LHCN-M2 (cell line): ENCODE results near the gene ATF2. TPM values are rescaled to one million over a fixed set of nuclear protein-coding genes. Genes with fewer than 3 reads are reported as not detected.
"Not testable (repeated sequence)": the region's sequence is repeated elsewhere in the genome, so short reads cannot be mapped to it uniquely, and the experiment has no call there.

Source experiments
- DNase-seq: peaks from one replicate; pipeline ENCODE4 v3.0.0-alpha.2; 2012; ENCODE audit warnings: low read depth
- total RNA-seq: library from RNA; depleted of rRNA; stranded (reverse); fragments of >200 nt; gene quantifications from 2 replicates; pipeline ENCODE4 v1.2.3, GENCODE V29; 2014

ATF2 gene
- total RNA-seq, 1 experiment from 2014 or later: 37.3 TPM

DNA sequence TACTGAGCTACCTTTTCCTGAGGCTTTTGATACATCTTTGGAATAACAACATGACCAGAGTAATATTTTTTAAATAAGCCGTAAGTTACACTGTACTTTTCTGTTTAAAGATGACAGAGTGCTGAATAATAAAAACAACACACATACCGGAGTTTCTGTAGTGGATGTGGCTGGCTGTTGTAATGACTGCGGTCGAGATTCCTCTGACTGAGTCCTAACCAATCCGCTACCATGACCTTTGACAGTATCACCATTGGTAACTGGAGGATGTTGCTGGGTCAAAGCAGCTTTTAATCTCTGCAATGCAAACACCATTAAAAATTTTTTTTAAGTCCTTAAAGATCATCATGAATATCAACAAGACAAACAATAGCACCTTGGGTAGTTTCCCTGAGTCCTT is 70.7 kb downstream of the ATF2 start:
- DNase-seq: peak; percentile 95

DNA sequence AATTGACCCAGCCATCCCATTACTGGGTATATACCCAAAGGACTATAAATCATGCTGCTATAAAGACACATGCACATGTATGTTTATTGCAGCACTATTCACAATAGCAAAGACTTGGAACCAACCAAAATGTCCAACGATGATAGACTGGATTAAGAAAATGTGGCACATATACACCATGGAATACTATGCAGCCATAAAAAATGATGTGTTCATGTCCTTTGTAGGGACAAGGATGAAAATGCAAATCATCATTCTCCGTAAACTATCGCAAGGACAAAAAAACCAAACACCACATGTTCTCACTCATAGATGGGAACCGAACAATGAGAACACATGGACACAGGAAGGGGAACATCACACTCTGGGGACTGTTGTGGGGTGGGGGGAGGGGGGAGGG is 83.9 kb downstream of the ATF2 start:
- DNase-seq: not testable (repeated sequence)

DNA sequence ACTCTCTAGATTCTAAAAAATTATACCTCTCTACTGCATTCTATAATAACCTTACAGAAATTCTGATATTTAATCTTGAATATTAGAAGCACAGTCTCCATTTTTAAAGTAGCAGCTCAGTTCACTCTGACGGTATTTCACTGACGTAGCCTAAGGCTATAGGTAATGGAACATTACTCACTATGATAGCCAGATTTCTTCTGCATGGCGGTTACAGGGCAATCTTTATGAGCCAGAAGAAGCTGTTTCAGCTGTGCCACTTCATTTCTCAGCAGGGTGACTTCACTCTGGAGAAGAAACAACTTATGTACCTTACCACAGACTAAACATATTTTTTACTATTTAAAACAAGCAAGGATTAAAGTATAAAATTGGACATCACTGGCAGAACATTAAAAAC is 87.5 kb downstream of the ATF2 start:
- DNase-seq: no peak

DNA sequence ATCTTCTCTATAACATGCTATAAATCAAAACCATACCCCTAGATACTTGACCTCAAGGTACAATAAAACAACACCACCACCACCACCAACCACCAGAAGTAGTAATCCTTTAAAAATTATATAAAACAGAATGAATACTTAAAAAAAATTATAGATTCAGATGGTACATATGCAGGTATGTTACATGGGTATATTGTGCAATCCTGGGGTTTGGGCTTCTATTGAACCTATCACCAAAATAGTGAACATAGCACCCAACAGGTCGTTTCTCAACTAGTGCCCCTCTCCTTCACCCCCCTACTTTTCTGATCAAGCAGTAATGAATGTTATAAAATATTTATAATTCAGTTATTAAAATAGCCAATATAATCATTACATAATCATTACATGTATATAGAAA is 91.7 kb downstream of the ATF2 start:
- no peak for DNase-seq

DNA sequence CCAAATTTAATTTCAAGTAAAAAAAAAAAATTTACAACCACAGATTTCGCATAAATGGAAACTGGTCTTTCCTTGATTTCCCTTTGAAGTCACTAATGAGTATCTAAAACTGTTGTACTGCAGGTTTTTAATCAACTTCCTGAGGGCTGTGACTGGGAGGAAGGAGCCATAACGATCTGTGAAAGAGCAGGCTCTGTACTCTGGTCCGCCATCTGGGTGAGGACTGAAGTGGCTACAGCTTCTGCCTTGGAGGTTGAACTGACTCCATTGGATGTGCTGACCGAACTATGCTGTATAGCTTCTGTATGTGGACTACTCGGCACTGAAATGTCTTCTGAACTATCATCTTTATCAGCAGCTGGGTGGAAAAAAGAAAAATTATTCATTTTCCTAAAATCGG is 93.5 kb downstream of the ATF2 start:
- DNase-seq: no peak

DNA sequence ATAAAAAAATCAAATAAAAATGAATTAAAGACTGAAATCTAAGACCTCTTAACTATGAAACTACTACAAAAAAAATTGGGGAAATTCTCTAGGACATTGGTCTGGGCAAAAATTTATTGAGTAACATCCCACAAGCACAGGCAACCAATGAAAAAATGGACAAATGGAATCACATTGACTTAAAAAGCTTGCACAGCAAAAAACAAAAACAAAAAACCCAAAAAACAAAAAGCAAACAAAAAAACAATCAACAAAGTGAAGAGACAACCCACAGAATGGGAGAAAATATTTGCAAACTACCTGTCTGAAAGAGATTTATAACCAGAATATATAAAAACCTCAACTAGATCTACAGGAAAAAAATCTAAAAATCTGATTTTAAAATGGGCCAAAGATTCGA is 99.5 kb downstream of the ATF2 start:
- no peak for DNase-seq

DNA sequence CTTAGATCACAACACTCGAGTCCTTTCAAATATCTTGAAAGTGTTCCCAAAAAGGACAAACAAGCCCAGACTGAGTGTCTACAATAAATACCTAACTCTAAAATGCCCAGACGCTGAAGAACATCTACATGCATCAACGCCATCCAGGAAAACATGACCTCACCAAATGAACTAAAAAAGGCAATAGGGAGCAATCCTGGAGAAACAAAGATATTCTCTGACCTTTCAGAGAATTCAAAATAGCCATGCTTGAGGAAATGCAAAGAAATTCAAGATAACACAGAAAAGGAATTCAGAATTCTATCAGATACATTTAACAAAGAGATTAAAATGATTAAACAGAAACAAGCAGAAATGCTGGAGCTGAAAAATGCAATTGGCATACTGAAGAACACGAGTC is 101.6 kb downstream of the ATF2 start:
- DNase-seq: no peak

DNA sequence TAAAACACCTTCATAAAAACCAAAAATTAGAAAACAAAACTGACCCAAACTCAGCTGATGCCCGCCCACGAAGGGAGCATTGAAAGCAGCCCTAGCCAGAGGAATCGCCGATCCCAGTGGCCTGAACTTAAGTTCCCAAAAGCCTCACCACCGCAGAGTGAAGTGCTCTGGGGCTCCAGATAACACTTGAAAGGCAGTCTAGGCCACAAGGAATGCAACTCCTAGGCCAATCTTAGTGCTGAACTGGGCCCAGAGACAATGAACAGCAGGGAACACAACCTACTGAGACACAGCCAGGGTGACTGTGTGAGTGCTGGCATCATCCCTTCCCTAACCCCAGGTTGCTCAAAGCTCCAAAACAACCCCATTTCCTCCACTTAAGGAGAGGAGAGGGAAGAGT is 103.2 kb downstream of the ATF2 start:
- DNase-seq: no peak

DNA sequence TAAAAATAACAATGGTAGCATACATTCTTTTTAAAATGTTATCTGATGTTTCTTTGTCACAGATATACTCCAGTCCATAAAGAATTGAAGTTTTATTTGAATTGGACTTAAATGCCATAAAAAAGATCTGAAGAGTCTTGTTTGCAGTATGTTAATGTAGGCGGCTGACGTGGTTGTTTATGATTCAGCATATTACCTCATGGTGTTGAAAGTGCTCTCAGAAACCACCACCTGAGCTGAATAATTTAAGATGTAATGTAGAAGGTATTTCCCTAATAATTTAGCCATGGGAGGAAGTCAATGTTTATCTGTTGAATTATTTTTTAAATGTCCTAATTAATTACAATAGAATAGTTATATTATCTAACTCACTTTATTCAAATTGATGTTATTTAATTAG is 104.3 kb downstream of the ATF2 start:
- no peak for DNase-seq

DNA sequence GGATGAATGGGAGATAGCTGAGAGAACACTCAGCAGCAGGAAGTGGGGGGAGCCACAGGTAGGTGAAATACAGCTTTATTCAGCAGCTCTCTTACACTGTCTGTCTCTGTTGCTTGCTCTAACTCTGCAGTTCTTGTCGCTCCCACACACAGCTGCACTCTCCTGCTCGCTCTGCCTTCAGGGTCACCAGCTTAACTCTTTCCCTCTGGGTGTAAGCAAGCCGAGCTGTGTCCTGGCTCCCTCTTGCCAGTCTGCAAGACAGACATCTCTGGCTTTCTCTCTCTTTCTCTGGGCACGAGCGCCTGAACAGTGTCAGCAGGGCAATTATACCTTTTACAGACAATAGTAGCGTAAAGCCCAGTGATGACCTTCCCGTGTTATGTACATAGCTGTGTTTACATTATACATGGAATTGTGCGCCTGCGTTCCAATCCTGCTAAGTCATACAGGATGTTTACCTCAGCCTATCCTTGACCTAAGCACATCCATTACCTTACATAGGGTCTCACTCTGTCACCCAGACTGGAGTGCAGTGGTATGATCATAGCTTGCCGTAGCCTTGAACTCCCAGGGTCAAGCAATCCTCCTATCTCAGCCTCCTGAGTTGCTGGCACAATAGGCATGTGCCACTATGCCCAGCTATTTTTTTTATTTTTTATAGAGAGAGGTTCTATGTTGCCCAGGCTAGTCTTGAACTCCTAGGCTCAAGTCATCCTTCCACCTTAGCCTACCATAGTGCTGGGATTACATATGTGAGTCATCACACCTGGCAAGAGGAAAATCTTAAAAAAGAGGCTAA is 105.0 kb downstream of the ATF2 start:
- peak; percentile 7 for DNase-seq

DNA sequence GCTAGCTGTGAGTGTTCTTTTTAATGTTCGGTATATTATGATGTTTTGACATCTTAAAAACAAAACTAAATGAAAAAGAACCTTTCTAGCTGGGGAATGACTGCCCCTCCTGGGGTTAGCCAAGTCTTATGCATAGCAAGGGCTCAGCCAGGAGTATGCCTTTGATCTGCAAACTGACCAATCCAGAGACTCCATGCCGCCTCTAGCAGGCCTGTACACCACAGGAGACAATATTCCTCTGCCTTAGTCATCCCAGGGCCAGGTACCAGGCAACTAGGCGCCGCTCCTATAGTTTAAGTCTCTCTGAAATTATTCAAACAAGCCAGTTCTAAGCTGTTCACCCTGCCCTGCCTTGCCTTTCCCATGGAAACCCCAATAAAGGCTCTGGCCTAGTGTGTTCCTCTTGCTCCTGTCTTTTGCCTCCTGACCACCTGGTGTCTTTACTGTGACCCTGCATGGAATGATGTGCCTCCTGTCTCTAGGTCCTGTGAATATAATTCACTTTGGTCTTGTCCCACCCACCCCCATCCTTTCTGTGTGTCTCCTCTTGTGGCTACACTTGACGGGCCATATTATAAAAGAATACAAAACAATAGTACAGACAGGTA is 110.8 kb downstream of the ATF2 start:
- no peak for DNase-seq

DNA sequence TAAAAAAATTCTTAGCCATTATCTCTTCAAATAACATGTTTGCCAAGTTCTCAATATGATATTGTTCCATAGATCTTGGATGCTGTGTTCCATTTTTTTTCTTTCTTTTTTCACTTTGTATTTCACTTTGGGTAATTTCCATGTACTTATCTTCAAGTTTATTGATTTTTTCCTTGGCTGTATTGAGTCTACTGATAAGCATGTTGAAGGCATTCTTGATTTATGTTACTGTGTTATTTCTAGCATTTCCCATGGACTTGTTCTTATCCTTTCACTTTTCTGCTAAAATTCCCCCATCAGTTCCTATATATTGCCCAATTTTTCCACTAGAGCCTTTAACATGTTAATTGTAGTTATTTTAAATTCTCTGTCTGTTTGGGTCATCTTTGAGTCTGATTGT is 112.0 kb downstream of the ATF2 start:
- DNase-seq: no peak

DNA sequence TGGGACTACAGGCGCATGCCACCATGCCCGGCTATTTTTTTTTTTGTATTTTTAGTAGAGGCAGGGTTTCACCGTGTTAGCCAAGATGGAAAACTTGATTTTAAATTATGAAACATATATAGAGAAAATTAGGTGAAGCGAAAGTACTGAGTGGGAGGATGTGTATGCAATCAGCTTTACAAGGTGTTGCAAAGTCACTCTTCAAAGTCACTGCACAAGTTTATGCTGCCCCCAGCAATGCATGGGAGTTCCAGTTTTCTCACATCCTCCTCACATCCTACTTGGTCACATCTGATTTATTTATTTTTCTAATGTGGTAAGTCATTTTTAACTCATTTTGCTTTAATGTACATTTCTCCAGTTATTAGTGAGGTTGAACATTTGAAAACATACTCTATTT is 113.7 kb downstream of the ATF2 start:
- DNase-seq: no peak

DNA sequence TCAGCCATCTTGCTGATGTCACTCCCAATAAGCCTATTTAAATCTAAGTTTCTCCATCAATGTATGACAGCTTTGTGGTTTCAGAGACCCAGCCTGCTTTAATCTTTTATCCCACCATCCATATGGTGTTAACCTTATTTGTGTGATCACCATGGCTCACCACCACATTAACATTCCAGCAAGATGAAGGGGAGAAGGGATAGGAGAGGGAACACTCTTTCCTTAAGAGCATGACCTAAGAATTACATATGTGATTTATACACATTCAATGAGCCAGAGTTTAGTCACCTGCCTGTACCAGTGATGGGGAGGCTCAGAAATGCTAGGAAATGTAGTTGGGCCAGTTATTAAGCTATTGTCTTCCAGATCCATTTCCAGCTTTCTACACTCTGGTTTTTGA is 118.3 kb downstream of the ATF2 start:
- DNase-seq: peak; percentile 18

DNA sequence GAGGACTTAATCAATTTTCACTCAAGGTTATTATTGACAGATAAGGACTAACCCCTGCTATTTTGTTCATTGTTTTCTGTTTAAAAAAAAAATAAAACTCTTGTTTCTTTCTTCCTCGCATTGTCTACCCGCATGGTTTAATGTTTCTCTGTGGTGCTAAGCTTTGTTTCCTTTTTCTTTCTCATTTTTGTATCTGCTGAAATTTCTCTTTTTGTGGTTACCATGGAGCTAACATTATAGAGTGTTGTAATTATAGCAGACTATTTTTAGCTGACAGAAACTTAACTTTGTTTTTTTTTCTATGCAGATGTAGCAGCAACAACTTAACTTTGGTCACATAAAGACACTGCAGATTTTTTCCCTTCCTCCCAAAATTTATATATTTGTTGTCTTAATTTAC is 119.7 kb downstream of the ATF2 start:
- no peak for DNase-seq

DNA sequence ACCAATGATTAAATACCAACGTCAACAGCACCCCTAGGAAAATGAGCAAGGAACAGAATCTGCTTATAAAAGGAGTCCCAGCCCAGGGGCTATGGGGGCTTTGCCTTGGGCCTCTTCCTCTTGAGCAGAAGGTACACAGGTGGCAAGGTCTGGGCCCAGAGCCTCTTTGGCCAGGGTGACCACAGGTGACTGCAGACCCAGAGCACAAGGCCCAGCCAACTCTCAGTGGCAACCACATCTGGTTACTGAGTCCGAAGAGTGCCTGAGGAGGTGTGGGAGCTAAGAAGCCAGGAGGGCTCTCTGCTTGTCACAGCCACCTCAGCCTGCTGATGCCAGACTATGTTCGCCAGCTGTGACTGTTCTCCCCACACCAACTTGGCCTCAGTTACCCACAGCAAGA is 128.5 kb downstream of the ATF2 start:
- DNase-seq: no peak

DNA sequence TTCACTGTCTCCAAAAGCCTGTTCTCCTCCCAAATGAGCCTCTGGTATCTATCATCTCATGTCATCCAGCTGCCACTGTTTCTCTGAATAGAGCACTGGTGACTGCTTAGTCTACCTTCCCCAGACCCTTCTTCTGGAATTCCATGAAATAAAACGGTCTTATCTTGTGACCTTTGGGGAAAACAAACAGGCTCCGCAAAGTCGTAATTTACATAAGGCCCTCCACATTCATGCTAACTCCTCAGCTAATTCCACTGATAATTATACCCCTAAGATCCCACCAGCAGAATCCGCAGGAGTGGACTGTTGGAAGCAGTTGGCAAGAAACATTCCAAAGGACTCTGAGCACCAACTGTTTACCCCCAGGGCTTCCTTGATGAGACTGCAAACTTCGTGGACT is 129.0 kb downstream of the ATF2 start:
- no peak for DNase-seq

DNA sequence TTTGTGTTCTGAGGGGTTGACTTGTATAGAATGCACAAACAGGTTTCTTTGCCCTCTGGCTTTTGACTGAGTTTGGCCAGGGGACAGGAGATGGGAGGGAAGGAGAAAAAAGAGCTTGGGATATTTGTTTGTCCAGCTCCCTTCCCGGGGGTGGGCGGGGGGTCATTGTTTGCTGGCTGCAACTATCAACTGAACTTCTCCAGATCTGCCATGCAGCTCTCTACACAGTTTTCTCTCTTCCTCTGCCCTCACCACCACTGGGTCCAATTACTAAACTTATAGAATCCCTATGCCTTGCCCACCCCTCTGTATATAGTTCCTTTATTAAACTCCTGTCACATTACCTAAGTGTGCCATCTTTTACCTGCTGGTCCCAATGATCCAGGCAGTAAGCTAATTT is 130.1 kb downstream of the ATF2 start:
- no peak for DNase-seq

DNA sequence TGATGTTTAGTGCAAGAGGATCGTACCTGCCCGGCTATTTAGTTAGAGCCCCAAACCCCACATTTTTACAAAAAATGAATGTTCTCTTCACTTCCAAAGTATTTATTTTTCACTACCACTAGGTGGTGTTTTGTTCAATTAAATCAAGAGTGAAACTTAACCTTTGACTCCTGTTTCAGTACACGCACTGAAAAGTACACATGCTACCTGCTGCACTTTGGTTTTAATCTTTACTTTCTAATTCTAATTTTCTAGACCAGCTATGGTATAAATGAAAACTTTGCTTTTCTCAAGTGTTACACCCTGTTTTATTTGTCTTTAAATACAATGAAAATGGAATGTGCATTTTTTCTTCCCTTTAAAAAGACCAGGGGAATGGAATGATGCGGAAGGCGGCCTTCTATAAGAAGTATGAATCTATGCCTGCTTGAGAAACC is 131.4 kb downstream of the ATF2 start:
- peak; percentile 35 for DNase-seq

DNA sequence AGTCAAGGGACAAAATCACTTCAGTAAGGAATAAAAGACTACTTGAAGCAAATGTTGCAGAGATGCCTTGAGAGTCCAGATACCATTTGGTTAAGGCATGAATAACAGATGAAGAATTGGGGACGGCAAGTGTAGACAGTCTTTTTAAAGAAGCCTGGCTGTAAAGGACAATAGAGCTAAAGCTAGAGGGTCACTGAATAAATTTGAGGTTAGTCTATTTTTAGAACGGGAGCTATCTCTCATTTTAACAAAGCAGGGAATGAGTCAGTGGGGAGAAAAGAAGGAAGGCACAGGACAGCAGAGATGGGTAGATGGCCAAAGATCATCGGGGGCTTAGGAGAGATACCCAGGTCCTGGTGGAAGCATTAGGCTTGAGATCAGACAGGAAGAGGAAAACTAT is 132.2 kb downstream of the ATF2 start:
- DNase-seq: peak; percentile 37

DNA sequence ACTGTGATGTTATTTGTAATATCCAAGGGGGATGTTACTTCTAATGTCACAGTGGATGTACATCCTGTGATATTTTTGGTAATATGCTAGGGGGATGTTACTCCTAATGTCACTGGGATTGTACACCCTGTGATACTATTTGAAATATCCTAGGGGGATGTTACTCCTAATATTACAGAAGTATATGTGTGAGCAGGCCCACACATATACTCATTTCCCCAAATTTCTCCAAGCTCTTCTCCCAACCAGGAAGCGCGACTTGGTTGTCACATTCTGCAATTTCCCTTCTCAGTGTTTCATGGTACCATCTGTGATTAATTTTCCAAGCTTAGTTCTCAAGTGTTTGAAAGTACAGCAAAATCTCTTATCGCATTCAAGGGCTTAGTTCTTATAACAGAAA is 133.3 kb downstream of the ATF2 start:
- DNase-seq: no peak

DNA sequence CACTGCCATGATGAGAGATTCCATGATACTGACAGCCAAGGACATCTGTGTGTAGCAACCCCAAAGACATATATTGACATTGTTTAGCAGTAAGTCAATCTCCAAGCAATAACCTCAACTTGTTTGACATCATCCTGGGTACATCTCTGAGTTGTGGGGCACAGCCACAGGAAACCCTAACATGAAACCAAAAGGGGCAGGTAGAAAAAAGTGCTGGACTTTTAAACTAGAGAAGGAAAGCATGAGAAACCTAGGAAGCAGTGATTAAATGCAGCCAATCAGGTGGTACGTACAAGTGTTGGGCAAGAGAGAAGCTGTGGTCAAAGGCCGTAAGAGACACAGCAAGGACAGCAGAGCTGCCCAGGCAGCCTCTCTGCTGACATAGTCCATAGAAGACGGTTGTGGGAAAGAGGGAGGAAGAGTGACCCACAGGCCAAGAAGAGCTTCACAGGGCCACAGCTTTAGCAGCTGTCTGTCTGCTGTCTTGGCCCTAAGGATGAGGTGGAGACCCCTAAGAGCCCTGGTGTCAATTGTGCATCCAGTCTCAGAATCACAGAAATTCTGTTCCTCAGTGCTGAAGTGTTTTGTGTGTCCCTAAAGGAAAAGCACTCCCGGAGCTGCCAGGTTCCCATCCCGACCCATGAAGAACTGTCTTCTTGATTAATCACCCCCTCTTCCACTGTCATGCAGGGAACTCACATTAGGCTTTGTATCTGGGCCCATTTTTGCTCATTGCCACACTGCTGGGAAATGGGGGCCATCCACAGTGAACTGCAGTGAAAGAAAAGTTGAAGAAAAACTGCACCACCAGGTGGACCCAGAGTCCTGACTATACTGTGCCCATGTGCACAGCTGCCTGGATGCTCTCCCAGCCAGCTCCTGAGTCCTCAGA is 137.4 kb downstream of the ATF2 start:
- DNase-seq: peak; percentile 80
